NCI-H510A treated with DMSO at 0.1 percent for 48 hours (cell line): Measurements from ENCODE around the gene PDCD1LG2.

ENCODE experiments used
- DNase-seq: peaks from one replicate; lab custom pipeline; 2025; lab: John Stamatoyannopoulos, UW

PDCD1LG2 gene

GRCh38 chr9:5611321-5612184, 101.2 kb downstream of the PDCD1LG2 start:
- no peak for DNase-seq

GRCh38 chr9:5612185-5612530, 101.8 kb downstream of the PDCD1LG2 start:
- DNase-seq = no peak

GRCh38 chr9:5614192-5614591, 103.9 kb downstream of the PDCD1LG2 start:
- DNase-seq = no peak

GRCh38 chr9:5614985-5615384, 104.7 kb downstream of the PDCD1LG2 start:
- DNase-seq = no peak

- no peak for DNase-seq
These were observed 107.4 kb downstream of the PDCD1LG2 start for GRCh38 chr9:5617749-5618148.

- DNase-seq = no peak
These were observed 110.2 kb downstream of the PDCD1LG2 start for GRCh38 chr9:5620494-5620893.
